Activated CD4-positive, alpha-beta T cell treated with anti-CD3 and anti-CD28 coated beads for 36 hours (primary cell): ENCODE data around the gene SPR. TPM values are rescaled to one million over a fixed set of nuclear protein-coding genes. Genes with fewer than 3 reads are reported as not detected.

ENCODE experiments used
- ATAC-seq: fragments of 200-7000 bp; cut with Tn5 transposase; one replicate; pipeline ENCODE4 v1.10.0; 2021; ENCODE audit warnings: mild to moderate bottlenecking, moderate library complexity
- CTCF ChIA-PET: fragments of 350-600 bp; sonication (Branson Sonifier 250); formaldehyde crosslinking; loops from one replicate; lab custom pipeline; 2021; ENCODE audit warnings: antibody characterized with exemption; lab: Charles Lee
- POLR2A ChIA-PET: fragments of 350-600 bp; sonication (Branson Sonifier 250); formaldehyde crosslinking; loops from one replicate; lab custom pipeline; 2021; ENCODE audit warnings: antibody characterized with exemption, inconsistent platforms; lab: Charles Lee
- DNase-seq: peaks from one replicate; pipeline ENCODE4 v3.0.0-alpha.2; 2020
- H3K27ac Mint-ChIP-seq: one replicate; pipeline ENCODE4 v1.8.0; 2021; ENCODE audit warnings: mixed read lengths
- H3K27me3 Mint-ChIP-seq: one replicate; pipeline ENCODE4 v1.8.0; 2021; ENCODE audit warnings: mixed read lengths
- H3K36me3 Mint-ChIP-seq: one replicate; pipeline ENCODE4 v1.8.0; 2021; ENCODE audit warnings: low read depth, mixed read lengths
- H3K4me1 Mint-ChIP-seq: one replicate; pipeline ENCODE4 v1.8.0; 2021; ENCODE audit warnings: mixed read lengths
- H3K4me3 Mint-ChIP-seq: one replicate; pipeline ENCODE4 v1.8.0; 2021; ENCODE audit warnings: mild to moderate bottlenecking, moderate library complexity, mixed read lengths
- H3K9me3 Mint-ChIP-seq: one replicate; pipeline ENCODE4 v1.8.0; 2021; ENCODE audit warnings: low read depth, mixed read lengths
- intact Hi-C, 2 experiments: fragments of 100-400 bp; cut with DNase I in 1 of 2; cut with micrococcal nuclease in 1 of 2; formaldehyde crosslinking; loops; one replicate each; pipeline versions ENCODE4 v1.14.2 to v1.15.1; 2022 to 2024; cut with DNase I, micrococcal nuclease
- total RNA-seq, 2 experiments: library from RNA; stranded (reverse); gene quantifications; one replicate each; pipeline ENCODE4 v1.2.3, GENCODE V29; 2021

SPR gene
- total RNA-seq, 2 experiments from 2014 or later: 7.3 to 9.8 TPM

- peak; percentile 13 for ATAC-seq
- ChIA-PET CTCF (no interaction called here), POLR2A (no interaction called here)
- peaks cover 7% of the 10 kb centered on the region for H3K4me1 Mint-ChIP-seq
- peaks cover 43% of the 10 kb centered on the region for H3K27me3 Mint-ChIP-seq
- no peaks in the 10 kb centered on the region for H3K36me3 Mint-ChIP-seq
- H3K4me3 Mint-ChIP-seq: no peak overlapping the region
- peak; percentile 38 for DNase-seq
- intact Hi-C loops: loop anchor here in 1 of 2 experiments (5.0 kb wide), 2 partner anchors 62 to 777 kb away; partner anchors contain the start of gene CYP26B1
- no peak overlapping the region for H3K27ac Mint-ChIP-seq
- no peaks in the 10 kb centered on the region for H3K9me3 Mint-ChIP-seq
These were observed 37.4 kb downstream of the SPR start for GRCh38 chr2:72924353-72925240.

- CTCF ChIA-PET: interaction anchor here (0.7 to 2.4 kb wide), 7 partner anchors 8 to 130 kb away, joined by 3 to 12 read pairs (median 5); partner anchors contain the start of gene EMX1
- intact Hi-C loops: no loop called here
- POLR2A ChIA-PET: no interaction called here
- Mint-ChIP-seq H3K9me3 (no peaks in the 10 kb centered on the region), H3K27ac (no peak overlapping the region), H3K36me3 (no peaks in the 10 kb centered on the region), H3K27me3 (peaks cover 39% of the 10 kb centered on the region), H3K4me1 (peaks cover 5% of the 10 kb centered on the region), H3K4me3 (no peak overlapping the region)
- DNase-seq (no peak), ATAC-seq (no peak)
These were observed 38.2 kb downstream of the SPR start for GRCh38 chr2:72925328-72925943.

DNA sequence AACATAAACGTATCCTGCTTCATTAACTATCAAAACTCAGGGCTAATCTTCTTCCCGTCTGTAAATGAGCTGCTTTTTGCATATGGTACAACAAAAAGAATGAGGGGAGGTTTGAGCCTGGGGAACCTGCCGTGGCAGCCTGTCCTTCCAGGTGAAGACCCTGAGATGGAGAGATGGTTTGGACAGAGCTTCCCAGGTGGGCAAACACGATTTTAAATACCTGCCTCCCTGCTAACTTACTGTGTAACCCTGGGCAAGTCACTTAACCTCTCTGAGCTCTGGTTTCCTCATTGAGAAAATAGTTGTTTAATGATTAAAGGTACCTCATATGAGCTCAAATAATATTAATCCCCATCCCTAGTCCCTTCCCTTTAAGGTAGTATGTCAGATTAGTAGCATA lies 39.2 kb downstream of the SPR start:
- CTCF ChIA-PET: interaction anchor here (0.7 to 2.4 kb wide), 8 partner anchors 9 to 129 kb away, joined by 3 to 12 read pairs (median 4); partner anchors contain the start of gene EMX1
- H3K9me3 Mint-ChIP-seq: no peaks in the 10 kb centered on the region

GRCh38 chr2:72926811-72927465 lies 39.7 kb downstream of the SPR start:
- no peak for DNase-seq
- ATAC-seq: no peak
- H3K4me3 Mint-ChIP-seq: no peak overlapping the region
- no peak overlapping the region for H3K27ac Mint-ChIP-seq
- ChIA-PET POLR2A (no interaction called here), CTCF (interaction anchor here (0.5 to 2.4 kb wide), 10 partner anchors 8 to 1591 kb away, joined by 3 to 12 read pairs (median 4); partner anchors contain the start of genes EMX1 and SPR)
- H3K4me1 Mint-ChIP-seq: peaks cover 4% of the 10 kb centered on the region
- H3K9me3 Mint-ChIP-seq: no peaks in the 10 kb centered on the region
- peaks cover 31% of the 10 kb centered on the region for H3K27me3 Mint-ChIP-seq
- intact Hi-C loops: no loop called here
- H3K36me3 Mint-ChIP-seq: no peaks in the 10 kb centered on the region

More for the DNA sequence above, 39.2 kb downstream of the SPR start:
- intact Hi-C loops: no loop called here
- ATAC-seq: no peak
- POLR2A ChIA-PET: no interaction called here
- H3K27ac Mint-ChIP-seq: no peak overlapping the region
- H3K4me3 Mint-ChIP-seq: no peak overlapping the region
- H3K4me1 Mint-ChIP-seq: peaks cover 4% of the 10 kb centered on the region
- DNase-seq: no peak
- peaks cover 37% of the 10 kb centered on the region for H3K27me3 Mint-ChIP-seq
- H3K36me3 Mint-ChIP-seq: no peaks in the 10 kb centered on the region

- DNase-seq: no peak
- Mint-ChIP-seq H3K4me3 (no peak overlapping the region), H3K27me3 (peaks cover 22% of the 10 kb centered on the region), H3K9me3 (no peaks in the 10 kb centered on the region), H3K36me3 (no peaks in the 10 kb centered on the region), H3K4me1 (peaks cover 4% of the 10 kb centered on the region), H3K27ac (no peak overlapping the region)
- CTCF ChIA-PET: interaction anchor here (0.8 to 2.4 kb wide), 4 partner anchors 10 to 42 kb away, joined by 3 to 12 read pairs (median 4); partner anchors contain the start of genes EMX1 and SPR
- intact Hi-C loops: no loop called here
- POLR2A ChIA-PET: no interaction called here
- no peak for ATAC-seq
These were observed 40.7 kb downstream of the SPR start for GRCh38 chr2:72927619-72928550.

GRCh38 chr2:72929010-72929409 lies 41.8 kb downstream of the SPR start:
- CTCF ChIA-PET: interaction anchor here (0.9 kb wide), 1 partner anchor 14 kb away, joined by 4 read pairs; no protein-coding TSS in a partner anchor
- no peak for DNase-seq
- no peak for ATAC-seq
- no peak overlapping the region for H3K4me3 Mint-ChIP-seq
- no peaks in the 10 kb centered on the region for H3K36me3 Mint-ChIP-seq
- no peaks in the 10 kb centered on the region for H3K4me1 Mint-ChIP-seq
- no peaks in the 10 kb centered on the region for H3K9me3 Mint-ChIP-seq
- peaks cover 11% of the 10 kb centered on the region for H3K27me3 Mint-ChIP-seq
- intact Hi-C loops: no loop called here
- POLR2A ChIA-PET: no interaction called here
- H3K27ac Mint-ChIP-seq: no peak overlapping the region

DNA sequence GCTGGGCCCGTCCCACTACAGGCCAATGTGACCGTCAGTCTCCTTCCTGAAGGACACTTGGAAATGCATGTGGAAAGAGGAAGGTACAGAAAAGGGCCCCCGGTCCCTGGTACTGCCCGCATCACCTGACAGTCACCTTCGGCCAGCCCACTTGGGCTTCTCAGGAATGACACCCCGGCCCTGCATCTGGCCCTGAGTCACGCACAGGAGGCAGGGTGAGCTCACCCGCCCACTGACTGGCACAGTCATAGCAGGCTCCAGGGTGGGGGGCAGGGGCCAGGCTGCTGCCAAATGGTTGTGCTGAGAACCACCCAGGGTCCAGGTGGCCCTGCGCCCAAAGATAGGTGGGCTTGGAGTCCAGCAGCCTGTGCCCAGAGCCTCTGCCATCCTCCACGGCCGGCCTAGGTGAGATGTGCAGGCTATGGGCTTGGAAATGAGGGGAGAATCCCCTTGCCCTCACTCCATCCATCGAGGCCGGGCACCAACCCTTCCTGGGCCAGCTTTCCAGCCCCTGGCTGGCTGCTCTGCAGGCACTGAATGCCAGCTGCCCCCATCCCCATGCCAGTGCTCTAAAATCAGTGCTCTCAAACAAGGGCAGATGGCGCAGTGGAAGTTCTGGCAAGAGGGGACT lies 44.2 kb downstream of the SPR start:
- CTCF ChIA-PET: no interaction called here
- POLR2A ChIA-PET: interaction anchor here (0.6 kb wide), 1 partner anchor 1933 kb away, joined by 3 read pairs; no protein-coding TSS in a partner anchor
- H3K4me1 Mint-ChIP-seq: no peaks in the 10 kb centered on the region
- no peak overlapping the region for H3K27ac Mint-ChIP-seq
- no peaks in the 10 kb centered on the region for H3K9me3 Mint-ChIP-seq
- H3K36me3 Mint-ChIP-seq: no peaks in the 10 kb centered on the region
- peak; percentile 75 for ATAC-seq
- DNase-seq: peak; percentile 62
- H3K27me3 Mint-ChIP-seq: peaks cover 6% of the 10 kb centered on the region
- intact Hi-C loops: no loop called here
- H3K4me3 Mint-ChIP-seq: no peak overlapping the region

DNA sequence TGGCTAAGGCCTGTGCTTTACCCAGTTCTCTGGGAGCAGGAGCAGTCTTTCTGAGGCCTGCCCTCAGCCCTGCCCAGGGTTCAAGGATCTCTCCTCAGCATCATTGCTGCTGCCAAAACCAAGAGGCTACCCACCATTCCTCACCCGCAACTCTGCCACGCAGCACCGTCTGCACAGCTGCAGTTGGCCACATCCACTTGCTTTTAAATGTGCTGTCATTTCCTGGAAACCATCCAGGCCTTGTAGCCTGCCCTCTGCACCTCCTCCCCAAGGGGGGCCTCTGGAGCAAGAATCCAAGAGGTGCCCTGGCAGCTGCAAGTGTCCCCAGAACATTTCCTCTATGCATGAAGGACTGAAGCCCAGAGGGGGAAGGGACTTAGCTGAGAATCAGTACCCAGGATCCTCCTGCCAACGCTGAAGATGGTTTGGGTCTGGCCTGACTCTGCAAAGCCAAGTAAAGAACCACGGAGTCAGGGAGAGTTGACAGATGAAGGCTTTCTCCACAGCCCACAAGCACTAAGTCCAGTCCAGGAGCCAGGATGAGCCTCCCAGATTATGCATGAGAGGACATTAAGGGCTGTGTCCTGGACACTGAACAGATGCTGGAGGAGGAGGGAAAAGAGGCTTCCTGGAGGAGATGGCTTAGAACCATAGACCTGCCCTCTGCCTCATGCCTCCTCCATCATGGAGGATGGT lies 45.0 kb downstream of the SPR start:
- intact Hi-C loops: no loop called here
- CTCF ChIA-PET: interaction anchor here (1.0 kb wide), 3 partner anchors 40 to 154 kb away, joined by 3 to 4 read pairs (median 3); no protein-coding TSS in a partner anchor
- Mint-ChIP-seq H3K9me3 (no peaks in the 10 kb centered on the region), H3K27me3 (peaks cover 6% of the 10 kb centered on the region), H3K36me3 (no peaks in the 10 kb centered on the region), H3K4me1 (no peaks in the 10 kb centered on the region), H3K27ac (no peak overlapping the region), H3K4me3 (no peak overlapping the region)
- DNase-seq: peak; percentile 16
- no peak for ATAC-seq
- POLR2A ChIA-PET: no interaction called here

DNA sequence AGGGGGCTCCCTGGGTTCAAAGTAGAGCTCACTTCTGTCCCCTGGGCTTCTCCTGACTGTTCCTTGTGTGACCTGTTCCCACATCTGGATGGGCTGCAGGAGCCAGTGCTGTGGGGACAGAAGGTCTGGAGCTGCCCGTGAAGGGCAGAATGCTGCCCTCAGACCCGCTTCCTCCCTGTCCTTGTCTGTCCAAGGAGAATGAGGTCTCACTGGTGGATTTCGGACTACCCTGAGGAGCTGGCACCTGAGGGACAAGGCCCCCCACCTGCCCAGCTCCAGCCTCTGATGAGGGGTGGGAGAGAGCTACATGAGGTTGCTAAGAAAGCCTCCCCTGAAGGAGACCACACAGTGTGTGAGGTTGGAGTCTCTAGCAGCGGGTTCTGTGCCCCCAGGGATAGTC lies 45.6 kb downstream of the SPR start:
- ChIA-PET POLR2A (no interaction called here), CTCF (interaction anchor here (1.0 kb wide), 3 partner anchors 40 to 153 kb away, joined by 3 to 4 read pairs (median 3); no protein-coding TSS in a partner anchor)
- no peaks in the 10 kb centered on the region for H3K9me3 Mint-ChIP-seq
- no peaks in the 10 kb centered on the region for H3K36me3 Mint-ChIP-seq
- intact Hi-C loops: no loop called here
- H3K27ac Mint-ChIP-seq: no peak overlapping the region
- ATAC-seq: no peak
- no peak for DNase-seq
- H3K4me1 Mint-ChIP-seq: no peaks in the 10 kb centered on the region
- H3K4me3 Mint-ChIP-seq: no peak overlapping the region
- peaks cover 6% of the 10 kb centered on the region for H3K27me3 Mint-ChIP-seq
